Measurements from ENCODE around the gene AIFM2. TPM values are rescaled to one million over a fixed set of nuclear protein-coding genes. Genes with fewer than 3 reads are reported as not detected.

AIFM2 gene
- total and polyA plus RNA-seq, 7 experiments from 2014 or later, result 0.91 to 5.5 (median 3.2) TPM

- Histone ChIP-seq H3K4me3 (ENCODE audit: low read length) (no peak overlapping the region), H3K4me1 (ENCODE audit: control insufficient read depth in 2 of 2, insufficient read depth in 2 of 2, low read length in 2 of 2) (no peaks in the 10 kb centered on the region), H3K27ac (ENCODE audit: low read depth, low read length) (no peak overlapping the region), H3K9me3 (ENCODE audit: control insufficient read depth in 2 of 3, low read length in 3 of 3) (no peaks in the 10 kb centered on the region), H3K36me3 (ENCODE audit: control insufficient read depth in 2 of 3, insufficient read depth in 3 of 3, low read length in 3 of 3) (no peaks in the 10 kb centered on the region), H3K27me3 (ENCODE audit: control insufficient read depth in 2 of 2, insufficient read depth in 2 of 2, low read length in 2 of 2) (no peaks in the 10 kb centered on the region)
- peaks cover 0 to 3% (median 0%) of the 10 kb centered on the region in 7 donors for H3K4me1 Mint-ChIP-seq
- H3K9me3 Mint-ChIP-seq, result no peaks in the 10 kb centered on the region
- ATAC-seq (no peak), DNase-seq (no peak)
- ChIA-PET POLR2A (no interaction called here), CTCF (no interaction called here)
- no peak overlapping the region for H3K27ac Mint-ChIP-seq
- no peak overlapping the region for H3K4me3 Mint-ChIP-seq
- H3K27me3 Mint-ChIP-seq, result peaks cover 0 to 3% (median 0%) of the 10 kb centered on the region in 5 donors
- intact Hi-C loops (cut with micrococcal nuclease), result no loop called here
- H3K36me3 Mint-ChIP-seq, result no peaks in the 10 kb centered on the region
Observed at GRCh38 chr10:70069346-70069745, 63.3 kb downstream of the AIFM2 start.

GRCh38 chr10:70068925-70069324 is 63.7 kb downstream of the AIFM2 start:
- Histone ChIP-seq H3K9me3 (ENCODE audit: control insufficient read depth in 2 of 3, low read length in 3 of 3) (no peaks in the 10 kb centered on the region), H3K27ac (ENCODE audit: low read depth, low read length) (no peak overlapping the region), H3K27me3 (ENCODE audit: control insufficient read depth in 2 of 2, insufficient read depth in 2 of 2, low read length in 2 of 2) (no peaks in the 10 kb centered on the region), H3K36me3 (ENCODE audit: control insufficient read depth in 2 of 3, insufficient read depth in 3 of 3, low read length in 3 of 3) (no peaks in the 10 kb centered on the region), H3K4me1 (ENCODE audit: control insufficient read depth in 2 of 2, insufficient read depth in 2 of 2, low read length in 2 of 2) (no peaks in the 10 kb centered on the region), H3K4me3 (ENCODE audit: low read length) (no peak overlapping the region)
- Mint-ChIP-seq H3K27ac (no peak overlapping the region), H3K36me3 (no peaks in the 10 kb centered on the region), H3K9me3 (no peaks in the 10 kb centered on the region), H3K4me3 (no peak overlapping the region), H3K4me1 (peaks cover 0 to 3% (median 0%) of the 10 kb centered on the region in 7 donors), H3K27me3 (peaks cover 0 to 3% (median 0%) of the 10 kb centered on the region in 5 donors)
- intact Hi-C loops (cut with micrococcal nuclease), result no loop called here
- ChIA-PET POLR2A (no interaction called here), CTCF (no interaction called here)
- no peak for DNase-seq
- ATAC-seq, result no peak

- H3K9me3 Mint-ChIP-seq, result no peaks in the 10 kb centered on the region
- Histone ChIP-seq H3K36me3 (ENCODE audit: control insufficient read depth in 2 of 3, insufficient read depth in 3 of 3, low read length in 3 of 3) (no peaks in the 10 kb centered on the region), H3K27me3 (ENCODE audit: control insufficient read depth in 2 of 2, insufficient read depth in 2 of 2, low read length in 2 of 2) (no peaks in the 10 kb centered on the region), H3K27ac (ENCODE audit: low read depth, low read length) (no peak overlapping the region), H3K9me3 (ENCODE audit: control insufficient read depth in 2 of 3, low read length in 3 of 3) (no peaks in the 10 kb centered on the region), H3K4me1 (ENCODE audit: control insufficient read depth in 2 of 2, insufficient read depth in 2 of 2, low read length in 2 of 2) (no peaks in the 10 kb centered on the region), H3K4me3 (ENCODE audit: low read length) (no peak overlapping the region)
- no peak overlapping the region for H3K27ac Mint-ChIP-seq
- CTCF ChIA-PET, result no interaction called here
- no peaks in the 10 kb centered on the region for H3K36me3 Mint-ChIP-seq
- DNase-seq, result no peak
- ATAC-seq, result no peak
- intact Hi-C loops (cut with micrococcal nuclease), result no loop called here
- H3K4me3 Mint-ChIP-seq, result no peak overlapping the region
- POLR2A ChIA-PET, result no interaction called here
- peaks cover 0 to 3% (median 0%) of the 10 kb centered on the region in 7 donors for H3K4me1 Mint-ChIP-seq
- peaks cover 0 to 4% (median 0%) of the 10 kb centered on the region in 5 donors for H3K27me3 Mint-ChIP-seq
Observed at GRCh38 chr10:70067586-70067985, 65.0 kb downstream of the AIFM2 start.

GRCh38 chr10:70066190-70066589 is 66.4 kb downstream of the AIFM2 start:
- Mint-ChIP-seq H3K36me3 (no peaks in the 10 kb centered on the region), H3K27ac (no peak overlapping the region), H3K9me3 (no peaks in the 10 kb centered on the region), H3K4me3 (no peak overlapping the region), H3K27me3 (peaks cover 0 to 7% (median 0%) of the 10 kb centered on the region in 5 donors), H3K4me1 (peaks cover 0 to 3% (median 0%) of the 10 kb centered on the region in 7 donors)
- H3K36me3 ChIP-seq (ENCODE audit: control insufficient read depth in 2 of 3, insufficient read depth in 3 of 3, low read length in 3 of 3), result no peaks in the 10 kb centered on the region
- H3K27ac ChIP-seq (ENCODE audit: low read depth, low read length), result no peak overlapping the region
- H3K9me3 ChIP-seq (ENCODE audit: control insufficient read depth in 2 of 3, low read length in 3 of 3), result no peaks in the 10 kb centered on the region
- ChIA-PET POLR2A (interaction anchor here (1.2 kb wide), 1 partner anchor 26 kb away, joined by 3 read pairs; no protein-coding TSS in a partner anchor), CTCF (interaction anchor here (1.2 kb wide), 1 partner anchor 11 kb away, joined by 3 read pairs; no protein-coding TSS in a partner anchor)
- H3K4me3 ChIP-seq (ENCODE audit: low read length), result no peak overlapping the region
- no peak for DNase-seq
- no peak for ATAC-seq
- no peaks in the 10 kb centered on the region for H3K27me3 ChIP-seq (ENCODE audit: control insufficient read depth in 2 of 2, insufficient read depth in 2 of 2, low read length in 2 of 2)
- intact Hi-C loops (cut with micrococcal nuclease), result no loop called here
- H3K4me1 ChIP-seq (ENCODE audit: control insufficient read depth in 2 of 2, insufficient read depth in 2 of 2, low read length in 2 of 2), result no peaks in the 10 kb centered on the region

GRCh38 chr10:70064486-70064885 is 68.1 kb downstream of the AIFM2 start:
- H3K36me3 ChIP-seq (ENCODE audit: control insufficient read depth in 2 of 3, insufficient read depth in 3 of 3, low read length in 3 of 3), result no peaks in the 10 kb centered on the region
- POLR2A ChIA-PET, result no interaction called here
- no peak for ATAC-seq

GRCh38 chr10:70063418-70064098 is 69.1 kb downstream of the AIFM2 start:
- H3K4me3 ChIP-seq (ENCODE audit: low read length), result no peak overlapping the region

More at GRCh38 chr10:70064486-70064885, 68.1 kb downstream of the AIFM2 start:
- Histone ChIP-seq H3K4me3 (ENCODE audit: low read length) (no peak overlapping the region), H3K9me3 (ENCODE audit: control insufficient read depth in 2 of 3, low read length in 3 of 3) (no peaks in the 10 kb centered on the region), H3K4me1 (ENCODE audit: control insufficient read depth in 2 of 2, insufficient read depth in 2 of 2, low read length in 2 of 2) (no peaks in the 10 kb centered on the region), H3K27ac (ENCODE audit: low read depth, low read length) (no peak overlapping the region), H3K27me3 (ENCODE audit: control insufficient read depth in 2 of 2, insufficient read depth in 2 of 2, low read length in 2 of 2) (no peaks in the 10 kb centered on the region)
- no peak overlapping the region for H3K27ac Mint-ChIP-seq
- CTCF ChIA-PET, result no interaction called here
- H3K27me3 Mint-ChIP-seq, result peaks cover 0 to 7% (median 0%) of the 10 kb centered on the region in 5 donors
- H3K36me3 Mint-ChIP-seq, result no peaks in the 10 kb centered on the region
- intact Hi-C loops (cut with micrococcal nuclease), result no loop called here
- H3K4me1 Mint-ChIP-seq, result peaks cover 0 to 3% (median 0%) of the 10 kb centered on the region in 7 donors
- H3K4me3 Mint-ChIP-seq, result no peak overlapping the region
- H3K9me3 Mint-ChIP-seq, result no peaks in the 10 kb centered on the region
- DNase-seq, result no peak

More at GRCh38 chr10:70063418-70064098, 69.1 kb downstream of the AIFM2 start:
- no peaks in the 10 kb centered on the region for H3K27me3 ChIP-seq (ENCODE audit: control insufficient read depth in 2 of 2, insufficient read depth in 2 of 2, low read length in 2 of 2)
- H3K4me1 Mint-ChIP-seq, result peaks cover 0 to 3% (median 0%) of the 10 kb centered on the region in 7 donors
- no peaks in the 10 kb centered on the region for H3K36me3 Mint-ChIP-seq
- no peak overlapping the region for H3K4me3 Mint-ChIP-seq
- ChIA-PET POLR2A (no interaction called here), CTCF (no interaction called here)
- intact Hi-C loops (cut with micrococcal nuclease), result no loop called here
- no peaks in the 10 kb centered on the region for H3K36me3 ChIP-seq (ENCODE audit: control insufficient read depth in 2 of 3, insufficient read depth in 3 of 3, low read length in 3 of 3)
- H3K9me3 Mint-ChIP-seq, result no peaks in the 10 kb centered on the region
- no peaks in the 10 kb centered on the region for H3K4me1 ChIP-seq (ENCODE audit: control insufficient read depth in 2 of 2, insufficient read depth in 2 of 2, low read length in 2 of 2)
- H3K27me3 Mint-ChIP-seq, result peaks cover 0 to 7% (median 0%) of the 10 kb centered on the region in 5 donors
- ATAC-seq (no peak), DNase-seq (no peak)
- H3K27ac ChIP-seq (ENCODE audit: low read depth, low read length), result no peak overlapping the region
- H3K27ac Mint-ChIP-seq, result peak overlapping the region in 1 of 9 donors; percentile 33
- no peaks in the 10 kb centered on the region for H3K9me3 ChIP-seq (ENCODE audit: control insufficient read depth in 2 of 3, low read length in 3 of 3)

All from naive thymus-derived CD4-positive, alpha-beta T cell (primary cell).